Neural cell (in vitro differentiated cells): Measurements from ENCODE around the gene RPRML. TPM values are rescaled to one million over a fixed set of nuclear protein-coding genes. Genes with fewer than 3 reads are reported as not detected.
"Not testable (repeated sequence)": the region's sequence is repeated elsewhere in the genome, so short reads cannot be mapped to it uniquely, and the experiment has no call there.

Experiments used
- H2AFZ ChIP-seq: fragments of 200-600, 300-800 bp; sonication (generic), shearing (Covaris generic); 2 replicates; pipeline ENCODE4 v1.6.0; 2014; ENCODE audit warnings: low read depth, mild to moderate bottlenecking, antibody characterized with exemption, low read length, moderate library complexity
- H3F3A ChIP-seq: fragments of 200-600 bp; shearing (Covaris generic); 2 replicates; pipeline ENCODE4 v1.6.1; 2016; ENCODE audit warnings: mild to moderate bottlenecking, moderate library complexity, mixed read lengths, antibody characterized with exemption, low read length; ENCODE audit not compliant: insufficient read depth, poor library complexity, severe bottlenecking
- H3K27ac ChIP-seq: fragments of 200-600, 300-800 bp; sonication (generic), shearing (Covaris generic); 2 replicates; pipeline ENCODE4 v1.5.1; 2014; ENCODE audit warnings: mild to moderate bottlenecking, low read length, moderate library complexity
- H3K27me3 ChIP-seq: fragments of 300-800, 200-600 bp; sonication (generic), shearing (Covaris generic); 2 replicates; pipeline ENCODE4 v1.6.0; 2014; ENCODE audit warnings: mild to moderate bottlenecking, low read depth, low read length, moderate library complexity; ENCODE audit not compliant: insufficient read depth
- H3K36me3 ChIP-seq: fragments of 300-800, 200-600 bp; sonication (generic), shearing (Covaris generic); 2 replicates; pipeline ENCODE4 v1.5.1; 2014; ENCODE audit warnings: mild to moderate bottlenecking, antibody characterized with exemption, low read length, moderate library complexity; ENCODE audit not compliant: insufficient read depth
- H3K4me2 ChIP-seq: fragments of 300-800, 200-600 bp; sonication (generic), shearing (Covaris generic); 2 replicates; pipeline ENCODE4 v1.6.0; 2014; ENCODE audit warnings: mild to moderate bottlenecking, low read length
- H3K4me3 ChIP-seq: fragments of 300-800, 200-600 bp; sonication (generic), shearing (Covaris generic); 2 replicates; pipeline ENCODE4 v1.5.1; 2014; ENCODE audit warnings: mild to moderate bottlenecking, low read length, moderate library complexity
- H3K79me2 ChIP-seq: fragments of 200-600 bp; shearing (Covaris generic); replicated peaks from 2 replicates; pipeline ENCODE4 v1.6.0; 2014; ENCODE audit warnings: mild to moderate bottlenecking, low read length, moderate library complexity; ENCODE audit not compliant: insufficient read depth
- H3K9ac ChIP-seq: fragments of 300-800, 200-600 bp; sonication (generic), shearing (Covaris generic); 2 replicates; pipeline ENCODE4 v1.6.1; 2016; ENCODE audit warnings: mild to moderate bottlenecking, low read length, mixed read lengths
- H3K9me2 ChIP-seq: fragments of 200-600 bp; shearing (Covaris generic); 2 replicates; pipeline ENCODE4 v1.6.1; 2016; ENCODE audit warnings: mild to moderate bottlenecking, low read length, mixed read lengths; ENCODE audit not compliant: insufficient read depth
- H3K9me3 ChIP-seq: fragments of 200-600, 300-800 bp; sonication (generic), shearing (Covaris generic); 2 replicates; pipeline ENCODE4 v1.6.1; 2016; ENCODE audit warnings: mild to moderate bottlenecking, mixed run types, low read length, moderate library complexity, mixed read lengths
- H4K20me1 ChIP-seq: fragments of 200-600 bp; shearing (Covaris generic); 2 replicates; pipeline ENCODE4 v1.6.1; 2016; ENCODE audit warnings: mild to moderate bottlenecking, mixed run types; ENCODE audit not compliant: insufficient read depth
- EP300 ChIP-seq: fragments of 450-650 bp; conservative IDR thresholded peaks from 2 replicates; pipeline ENCODE4 v1.6.1; 2014; ENCODE audit warnings: antibody characterized with exemption, mild to moderate bottlenecking, moderate library complexity; ENCODE audit not compliant: poor library complexity, severe bottlenecking
- EZH2 ChIP-seq: fragments of 200-600, 300-800 bp; shearing (Covaris generic), sonication (generic); IDR thresholded peaks from 2 replicates; pipeline ENCODE4 v1.6.1; 2014; ENCODE audit warnings: antibody characterized with exemption, low read length, borderline replicate concordance, mild to moderate bottlenecking; ENCODE audit not compliant: insufficient read depth, poor library complexity, severe bottlenecking
- MXI1 ChIP-seq: fragments of 450-650 bp; conservative IDR thresholded peaks from 2 replicates; pipeline ENCODE4 v1.6.1; 2014; ENCODE audit warnings: antibody characterized with exemption, mild to moderate bottlenecking; ENCODE audit not compliant: poor library complexity, severe bottlenecking
- POLR2AphosphoS5 ChIP-seq: IDR thresholded peaks from 2 replicates; pipeline ENCODE4 v1.6.1; 2012
- RAD21 ChIP-seq: fragments of 450-650 bp; conservative IDR thresholded peaks from 2 replicates; pipeline ENCODE4 v1.6.1; 2014; ENCODE audit warnings: antibody characterized with exemption, mild to moderate bottlenecking, moderate library complexity
- SMC3 ChIP-seq: fragments of 450-650 bp; conservative IDR thresholded peaks from 2 replicates; pipeline ENCODE4 v1.6.1; 2014; ENCODE audit warnings: antibody characterized with exemption, mild to moderate bottlenecking, moderate library complexity; ENCODE audit not compliant: poor library complexity
- TAF1 ChIP-seq: IDR thresholded peaks from 2 replicates; pipeline ENCODE4 v1.6.1; 2012; ENCODE audit warnings: low read depth
- polyA plus RNA-seq: library from polyadenylated mRNA; depleted of rRNA; stranded (reverse); fragments of >200 nt; gene quantifications from 2 replicates; pipeline ENCODE4 v1.2.3, GENCODE V29; 2014
- TF ChIP-seq, protein P1 (sequence below): fragments of 450-650 bp; IDR thresholded peaks from 2 replicates; pipeline ENCODE4 v1.5.1; 2014; ENCODE audit warnings: antibody characterized with exemption, mild to moderate bottlenecking, moderate library complexity; ENCODE audit not compliant: poor library complexity, severe bottlenecking
- TF ChIP-seq, protein P2 (sequence below): IDR thresholded peaks from 2 replicates; pipeline ENCODE4 v1.6.1; 2012; ENCODE audit warnings: borderline replicate concordance

Gene RPRML
- polyA plus RNA-seq, 1 donor from 2014 or later: 4.7 TPM

DNA sequence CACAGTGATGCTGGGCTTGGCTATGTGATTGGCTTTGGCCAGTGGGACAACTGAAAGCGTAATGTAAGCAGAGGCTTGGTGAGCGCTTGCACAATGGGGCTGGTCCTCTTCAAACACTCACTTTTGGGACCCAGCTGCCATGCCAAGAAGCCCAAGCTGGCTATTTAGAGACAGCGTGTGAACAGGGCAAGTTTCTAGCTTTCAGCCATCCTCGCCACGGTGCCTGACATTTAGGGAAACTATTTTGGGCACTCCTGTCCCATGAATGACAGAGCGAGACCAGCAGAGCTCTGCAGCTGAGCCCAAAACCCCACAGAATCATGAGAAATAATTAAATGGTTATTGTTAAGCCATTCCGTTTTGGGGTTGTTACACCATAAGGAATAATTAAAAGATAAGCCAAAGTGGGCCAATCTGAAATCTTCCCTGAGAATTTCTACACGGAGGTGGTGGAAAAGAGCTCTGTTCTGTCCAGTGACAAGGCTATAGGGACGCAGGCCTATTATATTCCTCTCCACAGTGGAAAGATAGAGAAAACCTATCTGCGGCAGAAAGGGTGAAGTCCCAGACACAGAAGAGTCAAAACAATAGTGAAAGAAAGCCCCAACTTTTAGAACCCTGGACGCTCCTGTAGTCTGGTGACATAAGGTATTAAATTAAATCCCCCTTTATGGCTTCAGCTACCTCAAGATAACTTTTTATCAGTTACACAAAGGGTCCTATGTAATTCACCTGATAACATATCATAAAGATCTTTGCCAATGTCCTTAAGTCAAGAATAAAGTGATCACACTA, 10.8 kb upstream of the RPRML start:
- H3K9ac ChIP-seq: no peak overlapping the region
- no peak overlapping the region for H3K4me2 ChIP-seq
- no peak overlapping the region for H3K4me3 ChIP-seq
- H3K36me3 ChIP-seq: no peaks in the 10 kb centered on the region
- H3K27ac ChIP-seq: no peak overlapping the region
- H3K9me3 ChIP-seq: no peaks in the 10 kb centered on the region
- H3K9me2 ChIP-seq: no peaks in the 10 kb centered on the region
- H3K79me2 ChIP-seq: no peaks in the 10 kb centered on the region
- H2AFZ ChIP-seq: no peak overlapping the region
- no peaks in the 10 kb centered on the region for H3F3A ChIP-seq
- H4K20me1 ChIP-seq: no peaks in the 10 kb centered on the region
- TF ChIP-seq, protein P1, sequence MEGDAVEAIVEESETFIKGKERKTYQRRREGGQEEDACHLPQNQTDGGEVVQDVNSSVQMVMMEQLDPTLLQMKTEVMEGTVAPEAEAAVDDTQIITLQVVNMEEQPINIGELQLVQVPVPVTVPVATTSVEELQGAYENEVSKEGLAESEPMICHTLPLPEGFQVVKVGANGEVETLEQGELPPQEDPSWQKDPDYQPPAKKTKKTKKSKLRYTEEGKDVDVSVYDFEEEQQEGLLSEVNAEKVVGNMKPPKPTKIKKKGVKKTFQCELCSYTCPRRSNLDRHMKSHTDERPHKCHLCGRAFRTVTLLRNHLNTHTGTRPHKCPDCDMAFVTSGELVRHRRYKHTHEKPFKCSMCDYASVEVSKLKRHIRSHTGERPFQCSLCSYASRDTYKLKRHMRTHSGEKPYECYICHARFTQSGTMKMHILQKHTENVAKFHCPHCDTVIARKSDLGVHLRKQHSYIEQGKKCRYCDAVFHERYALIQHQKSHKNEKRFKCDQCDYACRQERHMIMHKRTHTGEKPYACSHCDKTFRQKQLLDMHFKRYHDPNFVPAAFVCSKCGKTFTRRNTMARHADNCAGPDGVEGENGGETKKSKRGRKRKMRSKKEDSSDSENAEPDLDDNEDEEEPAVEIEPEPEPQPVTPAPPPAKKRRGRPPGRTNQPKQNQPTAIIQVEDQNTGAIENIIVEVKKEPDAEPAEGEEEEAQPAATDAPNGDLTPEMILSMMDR: no peak
- TF ChIP-seq POLR2AphosphoS5: no peak
- no peak for TF ChIP-seq MXI1
- TF ChIP-seq TAF1: no peak
- TF ChIP-seq EP300: no peak
- no peak for TF ChIP-seq RAD21
- no peak for TF ChIP-seq EZH2
- no peak for TF ChIP-seq SMC3
- TF ChIP-seq, protein P2, sequence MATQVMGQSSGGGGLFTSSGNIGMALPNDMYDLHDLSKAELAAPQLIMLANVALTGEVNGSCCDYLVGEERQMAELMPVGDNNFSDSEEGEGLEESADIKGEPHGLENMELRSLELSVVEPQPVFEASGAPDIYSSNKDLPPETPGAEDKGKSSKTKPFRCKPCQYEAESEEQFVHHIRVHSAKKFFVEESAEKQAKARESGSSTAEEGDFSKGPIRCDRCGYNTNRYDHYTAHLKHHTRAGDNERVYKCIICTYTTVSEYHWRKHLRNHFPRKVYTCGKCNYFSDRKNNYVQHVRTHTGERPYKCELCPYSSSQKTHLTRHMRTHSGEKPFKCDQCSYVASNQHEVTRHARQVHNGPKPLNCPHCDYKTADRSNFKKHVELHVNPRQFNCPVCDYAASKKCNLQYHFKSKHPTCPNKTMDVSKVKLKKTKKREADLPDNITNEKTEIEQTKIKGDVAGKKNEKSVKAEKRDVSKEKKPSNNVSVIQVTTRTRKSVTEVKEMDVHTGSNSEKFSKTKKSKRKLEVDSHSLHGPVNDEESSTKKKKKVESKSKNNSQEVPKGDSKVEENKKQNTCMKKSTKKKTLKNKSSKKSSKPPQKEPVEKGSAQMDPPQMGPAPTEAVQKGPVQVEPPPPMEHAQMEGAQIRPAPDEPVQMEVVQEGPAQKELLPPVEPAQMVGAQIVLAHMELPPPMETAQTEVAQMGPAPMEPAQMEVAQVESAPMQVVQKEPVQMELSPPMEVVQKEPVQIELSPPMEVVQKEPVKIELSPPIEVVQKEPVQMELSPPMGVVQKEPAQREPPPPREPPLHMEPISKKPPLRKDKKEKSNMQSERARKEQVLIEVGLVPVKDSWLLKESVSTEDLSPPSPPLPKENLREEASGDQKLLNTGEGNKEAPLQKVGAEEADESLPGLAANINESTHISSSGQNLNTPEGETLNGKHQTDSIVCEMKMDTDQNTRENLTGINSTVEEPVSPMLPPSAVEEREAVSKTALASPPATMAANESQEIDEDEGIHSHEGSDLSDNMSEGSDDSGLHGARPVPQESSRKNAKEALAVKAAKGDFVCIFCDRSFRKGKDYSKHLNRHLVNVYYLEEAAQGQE: no peak
- H3K27me3 ChIP-seq: no peaks in the 10 kb centered on the region

DNA sequence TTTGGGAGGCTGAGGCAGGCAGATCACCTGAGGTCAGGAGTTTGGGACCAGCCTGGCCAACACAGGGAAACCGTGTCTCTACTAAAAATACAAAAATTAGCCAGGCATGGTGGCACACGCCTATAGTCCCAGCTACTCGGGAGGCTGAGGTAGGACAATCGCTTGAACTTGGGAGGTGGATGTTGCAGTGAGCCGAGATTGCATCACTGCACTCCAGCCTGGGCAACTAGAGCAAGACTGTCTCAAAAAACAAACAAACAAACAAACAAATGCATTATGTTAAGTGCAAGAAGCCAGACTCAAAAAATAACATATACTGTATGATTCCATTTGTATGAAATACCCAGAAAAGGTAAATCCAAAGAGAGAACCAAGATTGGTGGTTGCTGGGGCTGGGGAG, 8.9 kb upstream of the RPRML start:
- H3K9ac ChIP-seq, H3K9me3 ChIP-seq, H3K79me2 ChIP-seq, H3F3A ChIP-seq, H3K9me2 ChIP-seq, H4K20me1 ChIP-seq, H3K36me3 ChIP-seq, H3K4me2 ChIP-seq, H2AFZ ChIP-seq, H3K4me3 ChIP-seq, H3K27me3 ChIP-seq, H3K27ac ChIP-seq: not testable (repeated sequence)
